ENCODE results near the gene HS3ST5. TPM values are rescaled to one million over a fixed set of nuclear protein-coding genes. Genes with fewer than 3 reads are reported as not detected.

HS3ST5 gene
- total RNA-seq, 2 experiments from 2014 or later: not detected

GRCh38 chr6:114135363-114135971 is 207.4 kb downstream of the HS3ST5 start:
- DNase-seq: no peak
- POLR2A ChIA-PET: no interaction called here
- intact Hi-C loops (cut with micrococcal nuclease): no loop called here

DNA sequence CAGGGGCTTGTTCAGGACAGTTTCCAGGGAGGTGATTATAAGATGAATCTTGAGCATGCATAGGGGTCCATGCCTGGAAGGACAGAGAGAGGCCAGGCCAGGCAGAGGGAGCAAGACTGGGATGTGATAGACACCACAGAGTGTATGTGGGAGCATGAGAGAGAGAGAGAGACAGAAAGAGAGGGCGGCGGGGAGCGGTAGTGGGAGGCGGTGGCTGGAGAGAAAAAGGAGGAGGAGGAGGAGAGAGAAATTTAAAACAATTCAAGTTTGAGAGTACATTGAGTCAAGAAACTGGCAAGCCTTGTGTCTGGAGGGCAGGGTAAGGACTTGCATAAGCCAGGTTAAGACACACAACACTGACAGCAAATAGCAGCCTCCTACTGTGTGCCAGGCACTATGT is 209.0 kb downstream of the HS3ST5 start:
- no peaks in the 10 kb centered on the region for H3K36me3 Mint-ChIP-seq (ENCODE audit: low read depth)
- DNase-seq (no peak), ATAC-seq (no peak)
- no peak for TF ChIP-seq CTCF (IDR thresholded peaks at IDR 0.05)
- no peak overlapping the region for H3K27ac Mint-ChIP-seq
- no peaks in the 10 kb centered on the region for H3K9me3 Mint-ChIP-seq
- peaks cover 1% of the 10 kb centered on the region for H3K27me3 Mint-ChIP-seq
- ChIA-PET POLR2A (no interaction called here), CTCF (no interaction called here)
- intact Hi-C loops (cut with micrococcal nuclease): no loop called here
- no peak overlapping the region for H3K4me3 Mint-ChIP-seq
- no peaks in the 10 kb centered on the region for H3K4me1 Mint-ChIP-seq (ENCODE audit: low read depth)

More at GRCh38 chr6:114135363-114135971, 207.4 kb downstream of the HS3ST5 start:
- Mint-ChIP-seq H3K4me3 (no peak overlapping the region), H3K9me3 (no peaks in the 10 kb centered on the region), H3K27ac (no peak overlapping the region), H3K36me3 (ENCODE audit: low read depth) (no peaks in the 10 kb centered on the region), H3K27me3 (peaks cover 1% of the 10 kb centered on the region), H3K4me1 (ENCODE audit: low read depth) (no peaks in the 10 kb centered on the region)
- CTCF ChIA-PET: no interaction called here
- no peak for TF ChIP-seq CTCF (IDR thresholded peaks at IDR 0.05)
- no peak for ATAC-seq

GRCh38 chr6:114131945-114132344 is 210.9 kb downstream of the HS3ST5 start:
- ChIA-PET POLR2A (no interaction called here), CTCF (no interaction called here)
- ATAC-seq: no peak
- Mint-ChIP-seq H3K4me1 (ENCODE audit: low read depth) (no peaks in the 10 kb centered on the region), H3K27me3 (peaks cover 1% of the 10 kb centered on the region), H3K9me3 (no peaks in the 10 kb centered on the region), H3K4me3 (no peak overlapping the region), H3K36me3 (ENCODE audit: low read depth) (no peaks in the 10 kb centered on the region), H3K27ac (no peak overlapping the region)
- intact Hi-C loops (cut with micrococcal nuclease): no loop called here
- DNase-seq: no peak
- no peak for TF ChIP-seq CTCF (IDR thresholded peaks at IDR 0.05)

DNA sequence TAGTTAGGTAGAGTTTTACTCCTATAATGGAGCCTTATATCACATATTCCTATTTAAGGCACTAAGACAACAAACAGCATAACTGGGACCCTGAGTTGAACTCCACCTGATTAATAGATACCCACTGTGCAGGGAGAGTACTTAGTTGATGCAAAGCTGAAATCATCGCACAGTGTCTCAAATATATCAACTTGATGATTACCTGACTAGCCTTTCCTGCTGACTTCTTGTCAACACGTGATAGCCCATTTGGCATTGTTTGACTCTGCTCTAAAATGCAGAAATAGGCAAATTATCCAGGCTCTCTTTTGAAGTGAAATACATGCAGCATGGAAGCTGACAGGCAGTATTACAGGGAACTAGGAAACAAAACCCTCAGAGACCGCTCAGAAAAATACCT is 217.2 kb downstream of the HS3ST5 start:
- no peak for ATAC-seq
- Mint-ChIP-seq H3K36me3 (ENCODE audit: low read depth) (no peaks in the 10 kb centered on the region), H3K27ac (no peak overlapping the region), H3K4me3 (no peak overlapping the region), H3K9me3 (no peaks in the 10 kb centered on the region), H3K4me1 (ENCODE audit: low read depth) (no peaks in the 10 kb centered on the region), H3K27me3 (peaks cover 14% of the 10 kb centered on the region)
- POLR2A ChIA-PET: no interaction called here
- DNase-seq: no peak
- CTCF ChIA-PET: no interaction called here
- no peak for TF ChIP-seq CTCF (IDR thresholded peaks at IDR 0.05)
- intact Hi-C loops (cut with micrococcal nuclease): no loop called here

DNA sequence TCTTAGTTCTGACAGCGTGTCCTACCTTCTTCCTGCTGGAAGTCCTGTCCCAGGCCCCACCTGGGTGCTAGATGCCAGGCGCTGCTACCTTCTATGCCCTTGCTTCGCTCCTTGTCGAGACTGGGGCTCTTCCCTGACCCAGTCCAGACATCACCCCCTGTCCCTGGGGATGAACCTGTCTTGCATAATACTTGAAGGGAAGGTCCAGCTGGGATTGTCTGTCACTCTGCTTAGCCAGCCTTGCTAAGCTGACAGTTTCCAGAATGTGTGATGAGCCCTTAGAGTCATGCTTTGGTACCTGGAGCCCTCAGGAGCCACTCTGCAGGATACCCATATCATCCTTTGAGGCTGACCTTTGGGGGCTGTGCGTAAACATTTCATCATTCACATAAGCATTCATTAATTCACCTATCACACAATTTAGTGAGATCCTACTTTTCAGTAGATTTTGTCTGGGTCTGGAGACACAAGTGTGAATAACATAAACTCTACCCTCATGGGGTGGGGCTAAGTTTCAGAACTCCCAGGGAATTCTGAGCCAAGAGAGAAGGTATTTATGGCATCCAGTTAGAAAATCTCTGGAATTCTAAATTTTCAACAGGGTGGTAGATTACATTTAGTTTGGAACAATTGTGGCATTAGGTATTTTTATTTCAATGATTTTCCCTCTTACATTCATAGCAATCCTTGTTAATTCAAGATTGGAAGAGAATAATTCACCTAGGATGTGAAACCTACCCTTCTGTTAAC is 220.7 kb downstream of the HS3ST5 start:
- Mint-ChIP-seq H3K4me1 (ENCODE audit: low read depth) (no peaks in the 10 kb centered on the region), H3K27ac (no peak overlapping the region), H3K4me3 (no peak overlapping the region), H3K27me3 (peaks cover 14% of the 10 kb centered on the region), H3K9me3 (no peaks in the 10 kb centered on the region), H3K36me3 (ENCODE audit: low read depth) (no peaks in the 10 kb centered on the region)
- CTCF ChIA-PET: no interaction called here
- no peak for DNase-seq
- POLR2A ChIA-PET: no interaction called here
- no peak for ATAC-seq
- no peak for TF ChIP-seq CTCF (IDR thresholded peaks at IDR 0.05)
- intact Hi-C loops (cut with micrococcal nuclease): no loop called here

Data from activated CD8-positive, alpha-beta T cell treated with anti-CD3 and anti-CD28 coated beads for 36 hours (primary cell).